Measurements from ENCODE around the gene TNFRSF17.
"Not testable (repeated sequence)": the region's sequence is repeated elsewhere in the genome, so short reads cannot be mapped to it uniquely, and the experiment has no call there.

TNFRSF17 gene

GRCh38 chr16:11964761-11965551 is at the start of gene TNFRSF17:
Gene TNFRSF17 (plus strand): TSS chr16:11965210. CDS start chr16:11965325, 115 bp downstream.
- no peak for DNase-seq (ENCODE audit: low read depth in 2 of 2)

- DNase-seq (ENCODE audit: low read depth in 2 of 2) = peak; percentile 99 to 100
Measured at GRCh38 chr16:11915644-11916523, 49.1 kb upstream of the TNFRSF17 start, which contains the start of gene GSPT1. Gene GSPT1 (minus strand): TSS chr16:11915956. CDS start chr16:11915720, 236 bp downstream.

DNA sequence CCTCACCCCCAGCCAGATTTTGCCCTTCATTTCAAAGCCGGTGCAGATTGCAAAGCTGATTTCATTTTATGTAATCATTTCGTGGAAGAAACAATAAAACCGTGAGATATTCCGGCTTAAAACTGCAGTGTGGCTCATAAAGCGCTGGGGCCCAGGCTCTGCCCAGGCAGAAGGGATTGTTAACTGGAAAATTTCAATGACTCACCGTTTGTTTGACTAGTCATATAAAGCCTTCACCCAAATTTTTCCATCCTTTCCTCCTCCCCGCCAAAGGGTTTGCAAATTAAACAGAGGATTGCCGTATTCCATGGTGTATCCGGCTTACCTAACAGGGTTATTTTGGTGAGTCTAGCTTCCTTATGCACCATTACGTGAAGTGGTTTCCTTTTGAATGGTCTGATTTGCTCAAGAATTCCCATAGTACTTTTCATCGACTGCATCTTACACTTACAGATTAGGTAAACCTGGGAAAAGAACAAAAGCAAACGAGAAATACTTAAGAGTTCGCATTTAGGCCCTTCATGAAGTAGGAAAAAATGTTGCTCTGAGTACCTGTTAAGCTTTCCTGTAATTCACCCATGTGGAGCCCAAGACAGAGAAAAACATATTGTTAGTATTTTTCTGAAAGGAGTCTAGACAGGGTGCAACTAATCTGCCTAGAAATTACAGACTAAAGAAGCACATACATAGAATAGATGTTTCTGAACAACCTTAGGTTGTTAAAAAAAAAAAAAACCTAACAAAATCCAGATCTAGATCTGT is 48.3 kb upstream of the TNFRSF17 start:
- no peak for DNase-seq (ENCODE audit: low read depth in 2 of 2)

GRCh38 chr16:11924046-11924445 is 41.0 kb upstream of the TNFRSF17 start:
- DNase-seq (ENCODE audit: low read depth in 2 of 2) = not testable (repeated sequence)

DNA sequence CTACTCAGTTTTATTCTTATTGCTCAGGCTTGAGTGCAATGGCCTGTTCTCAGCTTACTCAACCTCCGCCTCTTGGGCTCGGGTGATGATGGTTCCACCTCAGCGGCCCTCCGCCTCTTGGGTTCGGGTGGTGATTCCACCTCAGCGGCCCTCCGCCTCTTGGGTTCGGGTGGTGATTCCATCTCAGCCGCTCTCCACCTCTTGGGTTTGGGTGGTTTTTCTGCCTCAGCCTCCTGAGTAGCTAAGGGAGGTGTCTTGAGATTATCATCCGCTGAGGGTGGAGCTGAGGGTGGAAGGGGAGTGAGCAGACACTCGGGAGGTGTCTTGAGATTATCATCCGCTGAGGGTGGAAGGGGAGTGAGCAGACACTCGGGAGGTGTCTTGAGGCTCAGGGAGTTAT is 37.7 kb upstream of the TNFRSF17 start:
- not testable (repeated sequence) for DNase-seq (ENCODE audit: low read depth in 2 of 2)

GRCh38 chr16:11941945-11942344 is 23.1 kb upstream of the TNFRSF17 start, which contains the start of gene NPIPB2:
Gene NPIPB2 (minus strand): TSS chr16:11942045. CDS start chr16:11942045, 0 bp downstream.
- DNase-seq (ENCODE audit: low read depth in 2 of 2) = not testable (repeated sequence)

- no peak for DNase-seq (ENCODE audit: low read depth in 2 of 2)
Measured at GRCh38 chr16:11946433-11946832, 18.6 kb upstream of the TNFRSF17 start.

DNA sequence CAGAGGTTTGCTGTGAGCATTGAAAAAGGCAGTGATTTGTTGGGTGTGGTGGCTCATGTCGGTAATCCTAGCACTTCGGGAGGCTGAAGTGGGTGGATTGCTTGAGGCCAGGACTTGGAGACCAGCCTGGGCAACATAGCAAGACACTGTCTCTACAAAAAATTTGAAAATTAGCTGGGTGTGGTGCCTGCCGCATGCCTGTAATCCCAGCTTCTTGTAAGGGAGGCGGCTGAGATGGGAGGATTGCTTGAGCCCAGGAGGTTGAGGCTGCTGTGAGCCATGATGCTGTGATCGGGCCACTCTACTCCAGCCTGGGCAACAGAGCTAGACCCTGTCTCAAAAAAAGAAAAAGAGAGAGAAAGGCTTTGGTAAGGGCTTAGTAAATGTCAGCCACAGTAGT is 16.2 kb upstream of the TNFRSF17 start:
- DNase-seq (ENCODE audit: low read depth in 2 of 2) = no peak

DNA sequence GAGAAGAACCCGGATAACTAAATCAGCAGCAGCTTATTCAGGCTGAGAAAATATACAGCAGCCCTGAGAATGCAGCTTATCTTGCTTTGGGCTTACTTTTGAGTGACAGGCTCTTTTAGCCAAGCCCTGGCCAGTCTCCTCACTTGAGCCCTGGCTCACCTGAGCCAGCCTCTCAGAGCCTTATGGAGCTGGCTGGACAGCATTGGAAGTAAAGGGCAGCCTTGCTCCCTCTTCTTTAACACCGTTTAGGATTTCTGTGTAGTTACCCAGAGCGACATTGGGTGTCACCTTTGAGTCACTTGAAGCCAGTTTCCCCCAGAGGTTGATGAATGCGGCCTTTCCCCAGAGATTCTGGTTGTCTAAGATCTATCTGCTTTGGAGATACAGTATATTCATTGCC is 15.5 kb upstream of the TNFRSF17 start:
- no peak for DNase-seq (ENCODE audit: low read depth in 2 of 2)

- DNase-seq (ENCODE audit: low read depth in 2 of 2) = no peak
Measured at GRCh38 chr16:11950388-11950787, 14.6 kb upstream of the TNFRSF17 start.

DNA sequence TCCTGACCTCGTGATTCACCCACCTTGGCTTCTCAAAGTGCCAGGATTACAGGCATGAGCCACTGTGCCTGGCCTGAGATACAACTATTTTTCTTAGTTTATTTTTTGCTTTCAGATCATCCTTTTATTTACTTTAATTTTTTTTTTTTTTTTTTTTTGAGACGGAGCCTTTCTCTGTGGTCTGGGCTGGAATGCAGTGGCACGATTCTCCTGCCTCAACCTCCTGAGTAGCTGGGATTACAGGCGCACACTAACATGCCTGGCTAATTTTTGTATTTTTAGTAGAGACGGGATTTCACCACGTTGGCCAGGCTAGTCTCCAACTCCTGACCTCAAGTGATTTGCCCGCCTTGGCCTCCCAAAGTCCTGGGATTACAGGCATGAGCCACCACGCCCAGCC is 11.4 kb upstream of the TNFRSF17 start:
- DNase-seq (ENCODE audit: low read depth in 2 of 2) = not testable (repeated sequence)

GRCh38 chr16:11955713-11956123 is 9.3 kb upstream of the TNFRSF17 start:
- no peak for DNase-seq (ENCODE audit: low read depth in 2 of 2)

- DNase-seq (ENCODE audit: low read depth in 2 of 2) = no peak
Measured at GRCh38 chr16:11956558-11956957, 8.5 kb upstream of the TNFRSF17 start.

DNA sequence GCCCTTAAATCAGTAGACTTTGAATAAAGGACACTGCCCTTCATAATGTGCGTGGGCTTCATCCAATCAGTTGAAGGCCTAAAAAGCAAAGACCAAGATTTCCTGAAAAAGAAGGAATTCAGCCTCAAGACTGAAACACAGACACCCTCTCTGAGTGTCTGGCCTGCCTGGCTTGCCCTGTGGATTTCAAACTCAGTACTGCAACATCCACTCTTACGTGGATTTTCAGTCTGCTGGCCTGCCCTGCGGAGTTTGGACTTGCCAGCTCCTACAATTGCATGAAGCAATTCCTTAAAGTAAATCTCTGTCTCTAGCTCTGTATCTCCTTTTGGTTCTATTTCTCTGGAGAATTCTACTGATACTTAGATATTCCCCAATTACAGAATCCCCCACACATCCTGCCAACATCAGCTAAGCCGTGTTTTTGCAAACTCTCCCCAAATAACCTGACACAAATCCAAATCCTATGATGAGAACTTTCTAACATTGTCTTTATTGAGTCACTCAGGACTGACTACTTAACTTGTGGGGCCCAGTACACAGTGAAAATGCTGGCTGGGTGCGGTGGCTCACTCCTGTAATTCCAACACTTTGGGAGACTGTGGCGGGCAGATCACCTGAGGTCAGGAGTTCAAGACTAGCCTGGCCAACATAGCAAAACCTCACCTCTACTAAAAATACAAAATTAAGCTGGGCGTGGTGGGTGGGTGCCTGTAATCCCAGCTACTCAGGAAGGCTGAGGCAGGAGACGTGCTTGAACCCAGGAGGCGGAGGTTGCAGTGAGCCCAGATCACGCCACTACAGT is 7.2 kb upstream of the TNFRSF17 start:
- DNase-seq (ENCODE audit: low read depth in 2 of 2) = no peak

- DNase-seq (ENCODE audit: low read depth in 2 of 2) = not testable (repeated sequence)
Measured at GRCh38 chr16:11962457-11962856, 2.6 kb upstream of the TNFRSF17 start.

DNA sequence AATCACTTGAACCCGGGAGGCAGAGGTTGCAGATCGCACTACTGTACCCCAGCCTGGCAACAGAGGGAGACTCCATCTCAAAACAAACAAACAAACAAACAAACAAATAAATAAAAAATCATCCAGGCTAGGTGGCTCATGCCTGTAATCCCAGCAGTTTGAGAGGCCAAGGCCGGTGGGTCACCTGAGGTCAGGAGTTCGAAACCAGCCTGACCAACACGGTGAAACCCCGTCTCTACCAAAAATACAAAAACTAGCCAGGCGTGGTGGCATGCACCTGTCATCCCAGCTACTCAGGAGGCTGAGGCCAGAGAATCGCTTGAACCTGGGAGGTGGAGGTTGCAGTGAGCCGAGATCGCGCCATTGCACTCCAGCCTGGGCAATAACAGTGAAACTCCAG is 2.0 kb upstream of the TNFRSF17 start:
- DNase-seq (ENCODE audit: low read depth in 2 of 2) = not testable (repeated sequence)

GRCh38 chr16:11963706-11964105 is 1.3 kb upstream of the TNFRSF17 start:
- no peak for DNase-seq (ENCODE audit: low read depth in 2 of 2)

GRCh38 chr16:11966173-11966572 is 1.2 kb downstream of the TNFRSF17 start:
- no peak for DNase-seq (ENCODE audit: low read depth in 2 of 2)

DNA sequence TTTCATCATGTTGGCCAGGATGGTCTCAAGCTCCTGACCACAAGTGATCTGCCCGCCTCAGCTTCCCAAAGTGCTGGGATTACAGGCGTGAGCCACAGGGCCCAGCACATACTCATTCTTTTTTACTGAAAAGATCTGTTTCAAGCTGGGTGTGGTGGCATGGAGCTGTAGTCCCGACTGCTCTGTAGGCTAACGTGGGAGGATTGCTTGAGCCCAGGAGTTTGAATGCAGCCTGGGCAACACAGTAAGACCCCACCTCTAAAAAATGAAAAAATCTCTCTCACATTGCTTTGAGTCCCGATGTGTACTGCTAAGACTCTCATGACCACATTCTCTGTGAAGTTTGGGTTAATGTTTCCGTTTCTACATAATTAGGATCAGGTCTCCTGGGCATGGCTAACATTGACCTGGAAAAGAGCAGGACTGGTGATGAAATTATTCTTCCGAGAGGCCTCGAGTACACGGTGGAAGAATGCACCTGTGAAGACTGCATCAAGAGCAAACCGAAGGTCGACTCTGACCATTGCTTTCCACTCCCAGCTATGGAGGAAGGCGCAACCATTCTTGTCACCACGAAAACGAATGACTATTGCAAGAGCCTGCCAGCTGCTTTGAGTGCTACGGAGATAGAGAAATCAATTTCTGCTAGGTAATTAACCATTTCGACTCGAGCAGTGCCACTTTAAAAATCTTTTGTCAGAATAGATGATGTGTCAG is 2.3 kb downstream of the TNFRSF17 start:
- DNase-seq (ENCODE audit: low read depth in 2 of 2) = no peak

DNA sequence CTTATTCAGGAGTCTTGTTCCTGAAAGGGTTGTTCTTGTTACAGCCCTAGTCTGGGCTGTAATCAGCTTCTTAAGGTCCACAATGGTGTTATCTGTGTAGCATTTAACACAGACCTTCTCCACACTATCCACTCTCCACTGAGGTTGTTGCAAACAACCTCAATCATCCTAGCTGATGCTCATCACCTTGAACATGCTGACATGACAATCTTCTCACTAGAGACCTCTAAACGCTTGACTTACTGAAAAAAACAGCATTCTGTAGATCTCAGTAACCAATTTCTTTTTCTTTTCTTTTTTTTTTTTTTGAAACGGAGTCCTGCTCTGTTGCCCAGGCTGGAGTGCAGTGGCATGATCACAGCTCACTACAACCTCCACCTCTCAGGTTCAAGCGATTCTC is 3.6 kb downstream of the TNFRSF17 start:
- no peak for DNase-seq (ENCODE audit: low read depth in 2 of 2)

Data from activated CD4-positive, alpha-beta T cell treated with anti-CD3 and anti-CD28 coated beads for 24 hours (primary cell).